Measurements from ENCODE around the gene PSMD6. TPM values are rescaled to one million over a fixed set of nuclear protein-coding genes. Genes with fewer than 3 reads are reported as not detected.

Gene PSMD6
- polyA plus RNA-seq (ENCODE audit: insufficient read length in 4 of 4), result 100 to 1,000 TPM in 3 of 4 donors, 10 to 100 TPM in 1; 79.6 to 127 (median 120) TPM

DNA sequence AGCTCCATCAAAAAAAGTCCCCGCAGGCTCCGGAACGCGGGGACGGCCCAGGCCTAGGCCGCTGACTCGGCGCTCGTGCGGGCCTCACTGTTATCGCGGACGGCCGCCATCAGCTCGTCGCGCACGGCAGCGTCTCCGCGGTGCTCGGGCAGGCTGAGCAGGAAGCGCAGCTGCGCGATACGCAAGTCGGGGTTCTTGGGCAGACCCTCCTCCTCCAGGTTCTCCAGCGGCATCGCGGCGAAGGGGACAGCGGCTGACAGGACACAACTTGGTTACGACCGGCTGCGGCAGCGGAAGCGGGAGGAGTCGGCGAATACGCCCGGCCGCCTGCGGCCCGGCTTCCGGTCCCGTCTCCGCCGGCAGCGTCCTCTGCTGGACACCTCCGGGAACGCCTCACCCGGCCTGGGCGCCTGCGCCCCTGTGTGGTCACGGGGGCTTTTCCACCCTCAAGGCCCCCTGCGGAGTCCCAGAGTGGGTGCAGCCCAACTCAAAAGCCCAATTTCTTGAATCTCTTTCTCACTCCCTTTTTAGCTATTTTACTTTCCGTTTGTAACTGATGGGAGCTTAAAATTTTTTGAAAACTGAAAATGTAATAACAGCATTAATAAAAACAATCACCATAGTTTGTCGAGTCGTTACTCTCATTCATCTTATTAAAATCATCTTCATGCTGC is at the start of gene PSMD6:
PSMD6 (minus strand) TSS at position 308 of the 674 bp plus-strand sequence; CDS start at position 233, 75 bp downstream.
- peak; percentile 65 to 77 (median 70) for DNase-seq (ENCODE audit: low read depth in 4 of 4, low spot score in 3 of 4)

GRCh38 chr3:64072126-64072525 is 48.8 kb upstream of the PSMD6 start:
- no peak for DNase-seq (ENCODE audit: low read depth in 4 of 4, low spot score in 3 of 4)

DNA sequence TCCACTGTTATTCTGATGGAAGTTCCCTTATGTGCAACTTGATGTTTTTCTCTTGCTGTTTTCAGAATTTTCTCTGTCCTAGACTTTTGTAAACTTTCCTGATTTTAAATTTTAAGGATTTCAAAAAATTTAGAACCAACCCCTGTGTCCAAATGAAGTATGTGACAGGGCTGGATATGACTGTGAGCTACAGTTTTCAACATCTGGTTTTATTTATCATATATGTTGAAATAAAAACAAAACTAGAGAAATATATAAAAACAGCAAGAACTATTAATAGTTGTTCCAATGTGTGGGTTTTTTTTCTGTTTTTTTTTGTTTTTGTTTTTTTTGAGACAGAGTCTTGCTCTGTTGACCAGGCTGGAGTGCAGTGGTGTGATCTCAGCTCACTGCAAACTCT is 47.4 kb upstream of the PSMD6 start:
- no peak for DNase-seq (ENCODE audit: low read depth in 4 of 4, low spot score in 3 of 4)

- DNase-seq (ENCODE audit: low read depth in 4 of 4, low spot score in 3 of 4), result no peak
Observed at GRCh38 chr3:64067506-64068346, 44.4 kb upstream of the PSMD6 start.

GRCh38 chr3:64064804-64065203 is 41.5 kb upstream of the PSMD6 start:
- no peak for DNase-seq (ENCODE audit: low read depth in 4 of 4, low spot score in 3 of 4)

DNA sequence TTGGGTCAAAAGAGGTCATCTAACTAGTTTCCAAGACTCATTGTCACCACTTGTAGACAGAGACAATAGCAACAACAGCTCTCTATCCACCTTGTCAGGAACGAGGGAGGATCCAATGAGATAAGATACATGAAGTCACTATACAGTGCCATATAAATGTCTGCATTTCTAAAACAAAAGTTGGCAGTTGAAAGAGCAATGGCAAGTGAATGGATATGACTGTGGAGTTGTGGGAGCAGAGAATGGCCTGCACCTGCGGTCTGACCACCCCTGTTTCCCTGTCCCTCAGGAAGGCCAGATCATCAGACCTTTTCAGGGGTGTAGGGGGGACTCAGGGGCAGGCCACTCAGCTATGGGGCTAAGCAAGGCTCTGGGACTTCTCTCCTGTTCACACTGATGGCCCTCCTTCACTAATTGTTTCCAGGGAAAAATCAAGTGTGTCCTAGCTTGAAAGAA is 40.7 kb upstream of the PSMD6 start:
- no peak for DNase-seq (ENCODE audit: low read depth in 4 of 4, low spot score in 3 of 4)

GRCh38 chr3:64063207-64063982 is 40.1 kb upstream of the PSMD6 start:
- no peak for DNase-seq (ENCODE audit: low read depth in 4 of 4, low spot score in 3 of 4)

DNA sequence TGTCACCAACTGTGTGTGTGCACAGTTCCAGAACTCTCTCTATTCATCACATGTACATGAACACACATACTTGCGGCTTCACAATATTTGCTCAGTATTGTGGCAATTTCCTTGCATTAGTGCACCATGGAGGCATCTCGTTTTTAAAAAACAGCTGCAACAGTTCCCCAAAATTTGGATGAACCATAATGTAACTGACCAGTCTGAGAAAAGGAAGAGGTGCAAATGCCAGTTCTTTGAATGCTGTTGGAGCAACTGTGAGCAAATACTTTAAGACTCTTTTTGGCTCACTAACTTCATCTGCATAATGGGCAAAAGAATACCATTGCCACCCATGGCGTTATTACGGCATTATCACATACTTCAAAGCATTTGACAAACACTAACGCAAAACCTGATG is 38.3 kb upstream of the PSMD6 start:
- no peak for DNase-seq (ENCODE audit: low read depth in 4 of 4, low spot score in 3 of 4)

DNA sequence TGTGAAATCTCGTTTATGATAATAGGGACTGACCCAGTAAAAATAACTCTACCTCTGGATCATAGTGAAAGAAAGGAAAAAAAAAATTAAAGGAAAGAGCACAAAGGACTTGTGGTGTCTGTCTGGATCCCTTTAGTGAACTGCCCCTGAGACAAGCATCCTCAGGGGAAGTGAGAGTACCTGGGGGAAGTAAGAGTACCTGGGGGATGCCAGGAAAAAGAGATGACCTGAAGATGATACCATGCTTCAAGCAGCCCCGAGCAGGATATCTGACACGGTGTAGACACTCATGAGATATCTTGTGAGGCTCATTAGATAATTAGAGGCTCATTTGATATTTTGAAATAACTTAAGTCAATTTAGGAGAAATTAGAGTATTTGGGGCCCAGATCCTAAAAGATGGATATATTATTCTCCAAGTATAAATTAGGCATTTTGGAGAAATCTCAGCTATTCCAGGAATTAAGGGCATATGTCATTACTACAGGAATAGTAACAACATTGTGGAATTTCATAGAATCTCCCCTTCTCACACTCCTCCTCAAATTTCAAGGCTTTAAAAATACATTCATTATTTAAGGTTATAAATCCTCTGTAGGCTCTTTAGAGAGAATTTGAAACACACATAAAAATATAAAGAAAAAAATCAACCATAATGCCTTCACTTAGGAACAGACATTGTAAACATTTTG is 36.3 kb upstream of the PSMD6 start:
- DNase-seq (ENCODE audit: low read depth in 4 of 4, low spot score in 3 of 4), result no peak

- DNase-seq (ENCODE audit: low read depth in 4 of 4, low spot score in 3 of 4), result no peak
Observed at GRCh38 chr3:64058566-64058965, 35.3 kb upstream of the PSMD6 start.

DNA sequence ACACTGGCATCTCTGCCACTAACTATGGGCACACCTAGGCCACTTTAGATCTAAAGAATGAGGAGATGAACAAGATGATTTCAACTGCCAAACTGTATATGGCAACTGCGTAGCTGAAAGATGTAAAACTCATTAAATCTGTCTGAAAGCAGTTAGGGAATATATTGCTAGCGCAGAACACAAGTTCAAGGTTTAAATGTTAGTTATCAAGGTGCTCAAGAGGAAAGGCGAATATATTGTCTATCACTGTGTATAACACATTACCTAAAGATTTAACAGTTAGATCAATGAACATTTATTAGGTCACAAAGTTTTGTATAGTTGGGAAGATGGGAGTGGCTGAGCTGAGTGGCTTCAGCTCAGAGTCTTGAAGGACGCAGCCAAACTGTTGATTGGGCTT is 33.9 kb upstream of the PSMD6 start:
- DNase-seq (ENCODE audit: low read depth in 4 of 4, low spot score in 3 of 4), result no peak

DNA sequence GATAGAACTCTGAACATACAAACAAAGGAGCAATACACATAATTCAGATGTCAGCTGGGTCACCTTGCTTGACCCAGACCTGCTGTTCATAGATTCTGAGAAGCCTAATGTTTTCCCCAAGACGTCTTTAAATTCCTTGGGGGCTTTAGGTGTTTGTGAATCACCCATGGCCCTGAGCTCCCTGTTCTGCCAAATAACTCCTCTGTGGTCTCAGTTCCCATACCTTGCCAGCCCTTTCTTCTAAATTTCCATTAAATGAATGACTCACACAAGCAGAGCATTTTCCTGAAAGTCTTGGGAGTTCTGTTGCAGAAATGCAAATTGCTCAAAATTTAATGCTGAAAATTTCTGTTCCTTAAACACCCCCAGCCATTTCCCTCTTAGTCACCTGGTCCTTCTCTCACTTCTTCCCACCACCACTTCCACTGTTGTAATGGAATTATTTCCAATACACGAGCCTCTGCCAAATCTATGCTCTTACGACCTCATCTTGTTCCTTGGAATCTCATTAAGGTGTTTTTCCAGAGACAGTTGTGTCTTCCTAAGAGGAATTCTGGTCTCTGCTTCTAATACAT is 33.4 kb upstream of the PSMD6 start:
- no peak for DNase-seq (ENCODE audit: low read depth in 4 of 4, low spot score in 3 of 4)

GRCh38 chr3:64055076-64055475 is 31.8 kb upstream of the PSMD6 start:
- no peak for DNase-seq (ENCODE audit: low read depth in 4 of 4, low spot score in 3 of 4)

- DNase-seq (ENCODE audit: low read depth in 4 of 4, low spot score in 3 of 4), result no peak
Observed at GRCh38 chr3:64054488-64054887, 31.2 kb upstream of the PSMD6 start.

- DNase-seq (ENCODE audit: low read depth in 4 of 4, low spot score in 3 of 4), result no peak
Observed at GRCh38 chr3:64053581-64053980, 30.3 kb upstream of the PSMD6 start.

- no peak for DNase-seq (ENCODE audit: low read depth in 4 of 4, low spot score in 3 of 4)
Observed at GRCh38 chr3:64053117-64053516, 29.8 kb upstream of the PSMD6 start.

DNA sequence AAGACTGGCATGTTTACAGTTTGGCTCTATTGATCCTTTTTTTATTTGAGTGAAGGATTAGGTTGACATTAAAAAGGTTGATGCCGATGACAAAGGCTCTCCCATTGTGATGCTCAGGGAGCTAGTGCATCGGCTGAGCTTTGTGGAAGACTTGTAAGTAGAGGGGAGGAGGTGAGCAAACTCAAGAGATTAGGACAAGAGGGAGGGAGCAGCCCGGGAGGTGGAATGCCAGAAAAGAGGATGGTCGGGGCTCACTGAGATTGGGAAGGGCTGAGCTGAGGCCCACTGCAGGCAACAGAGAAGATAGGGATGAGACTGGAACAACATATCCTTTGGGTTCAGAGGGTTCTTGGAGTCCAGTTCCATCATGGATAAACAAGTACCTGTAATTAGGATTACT is 26.5 kb upstream of the PSMD6 start:
- no peak for DNase-seq (ENCODE audit: low read depth in 4 of 4, low spot score in 3 of 4)

- no peak for DNase-seq (ENCODE audit: low read depth in 4 of 4, low spot score in 3 of 4)
Observed at GRCh38 chr3:64049136-64049535, 25.8 kb upstream of the PSMD6 start.

- no peak for DNase-seq (ENCODE audit: low read depth in 4 of 4, low spot score in 3 of 4)
Observed at GRCh38 chr3:64048631-64049061, 25.4 kb upstream of the PSMD6 start.

- no peak for DNase-seq (ENCODE audit: low read depth in 4 of 4, low spot score in 3 of 4)
Observed at GRCh38 chr3:64047787-64048186, 24.5 kb upstream of the PSMD6 start.

Measured in left renal pelvis (tissue), 4 donors.